ENCODE measurements around the gene TTYH3. TPM values are rescaled to one million over a fixed set of nuclear protein-coding genes. Genes with fewer than 3 reads are reported as not detected.

The TTYH3 gene
- total and polyA plus RNA-seq, 2 of the 8 experiments (the other 6 are each of a cell fraction or from before 2014, with no cell fraction given): 66.2 to 169 TPM

GRCh38 chr7:2657920-2658671 lies 26.3 kb downstream of the TTYH3 start:
- Histone ChIP-seq H2BK20ac (ENCODE audit: low read length) (no peak overlapping the region), H3K4me2 (ENCODE audit: insufficient read depth in 1 of 2, low read depth in 2 of 2, low read length in 2 of 2) (no peak overlapping the region), H3K4me1 (replicated peaks in 1 of 4; ENCODE audit: control insufficient read depth in 3 of 4, insufficient read depth in 4 of 4, low read length in 3 of 4) (no peaks in the 10 kb centered on the region), H3K18ac (ENCODE audit: extremely low read depth, low read length) (no peak overlapping the region), H3K9me3 (ENCODE audit: insufficient read depth in 2 of 2, low read depth in 1 of 2, low read length in 1 of 2) (no peaks in the 10 kb centered on the region), H3K79me1 (ENCODE audit: low read depth, low read length) (peaks cover 3% of the 10 kb centered on the region; the same call in 1 of the 2 replicates), H2BK12ac (ENCODE audit: low read depth, low read length) (no peak overlapping the region), H4K20me1 (replicated peaks in 1 of 2; ENCODE audit: control insufficient read depth in 1 of 2, insufficient read depth in 2 of 2, low read length in 2 of 2) (peaks cover 0 to 22% of the 10 kb centered on the region in 2 experiments), H2BK120ac (replicated peaks; ENCODE audit: low read depth, low read length) (no peak overlapping the region), H3K27me3 (replicated peaks in 1 of 4; ENCODE audit: control insufficient read depth in 3 of 4, extremely low read depth in 1 of 4, insufficient read depth in 3 of 4, low read length in 3 of 4) (no peaks in the 10 kb centered on the region; a peak in 2 of 7 replicates), H3K56ac (replicated peaks; ENCODE audit: insufficient read length, low read depth, low read length) (no peak overlapping the region), H4K8ac (ENCODE audit: extremely low read depth, insufficient read depth, low read length) (no peak overlapping the region), H3K27ac (ENCODE audit: low read depth, low read length) (no peak overlapping the region), H4K5ac (ENCODE audit: insufficient read length, low read depth, low read length) (no peak overlapping the region), H2BK15ac (ENCODE audit: low read length) (no peak overlapping the region), H3K79me2 (ENCODE audit: control insufficient read depth in 1 of 2, insufficient read depth in 2 of 2, low read length in 2 of 2) (no peaks in the 10 kb centered on the region), H3K23me2 (ENCODE audit: low read depth, low read length) (peaks cover 5% of the 10 kb centered on the region; the same call in 1 of the 2 replicates), H3K4ac (replicated peaks; ENCODE audit: insufficient read length, low read depth, low read length) (no peak overlapping the region), H3K4me3 (ENCODE audit: extremely low read depth in 1 of 4, insufficient read depth in 2 of 4, low read depth in 3 of 4, low read length in 4 of 4) (no peak overlapping the region), H3K23ac (ENCODE audit: insufficient read length) (no peak overlapping the region), H2AK5ac (ENCODE audit: low read depth, low read length) (no peak overlapping the region), H2BK5ac (ENCODE audit: low read depth, low read length) (no peak overlapping the region), H2AFZ (ENCODE audit: low read length) (no peak overlapping the region), H3K36me3 (ENCODE audit: control insufficient read depth in 2 of 4, insufficient read depth in 4 of 4, low read length in 3 of 4) (peaks cover 9 to 38% (median 17%) of the 10 kb centered on the region in 4 experiments; a peak in 7 of 8 replicates), H3K14ac (ENCODE audit: insufficient read length) (no peak overlapping the region), H3K9ac (replicated peaks in 1 of 4; ENCODE audit: extremely low read depth in 1 of 4, low read depth in 3 of 4, low read length in 3 of 4) (no peak overlapping the region), H4K91ac (replicated peaks; ENCODE audit: insufficient read length, low read length) (no peak overlapping the region)
- no peak for DNase-seq (ENCODE audit: low read depth in 1 of 2, low spot score in 2 of 2)
- TF ChIP-seq TEAD4 (IDR thresholded peaks at IDR 0.05; ENCODE audit: low read depth, low read length): no peak
- no peak for TF ChIP-seq EZH2 (IDR thresholded peaks at IDR 0.05; ENCODE audit: low read depth, low read length, severe bottlenecking)
- TF ChIP-seq CTCF (IDR thresholded peaks at IDR 0.05; ENCODE audit: control extremely low read depth in 1 of 3, insufficient read depth in 1 of 3, low read depth in 1 of 3, low read length in 3 of 3): no peak
- no peak for TF ChIP-seq SAP30 (IDR thresholded peaks at IDR 0.05; ENCODE audit: insufficient read depth, insufficient replicate concordance, low read length)
- no peak for TF ChIP-seq GABPA (IDR thresholded peaks at IDR 0.05; ENCODE audit: borderline replicate concordance, insufficient read depth, low read length)
- no peak for TF ChIP-seq CREB1 (IDR thresholded peaks at IDR 0.05)
- TF ChIP-seq POLR2AphosphoS5 (IDR thresholded peaks at IDR 0.05; ENCODE audit: low read depth, low read length): peak; percentile 12; the same call in 1 of the 2 replicates
- TF ChIP-seq KDM5A (IDR thresholded peaks at IDR 0.05; ENCODE audit: low read length): no peak
- WGBS, 2 experiments (ENCODE audit: extremely low coverage in 1 of 2, insufficient coverage in 1 of 2, insufficient read length in 1 of 2, insufficient replicate concordance in 2 of 2, low coverage in 1 of 2, low lambda C conversion rate in 2 of 2, missing lambda C conversion rate in 1 of 2): 96% methylated on average over 25 of the region's 33 CpGs; no CpG with 5 or more reads in 1 of the 2 experiments
- CTCF ChIA-PET (ENCODE audit: partially characterized antibody): interaction anchor here (0.6 to 4.0 kb wide), 7 partner anchors 7 to 90 kb away, joined by 3 to 27 read pairs (median 6); no protein-coding TSS in a partner anchor
- no peak for FAIRE-seq
- POLR2A ChIA-PET (ENCODE audit: partially characterized antibody): interaction anchor here (1.5 to 5.1 kb wide), 4 partner anchors 9 to 26 kb away, joined by 5 to 20 read pairs (median 9); partner anchors contain the start of gene TTYH3

Measured in H1 (cell line).